Gastroesophageal sphincter (tissue), 3 donors: ENCODE measurements around the gene OTUD1.

Source experiments
- CTCF ChIP-seq, 4 experiments: fragments of 200-600 bp in 2 of 4; fragments of 450-650 bp in 2 of 4; sonication (generic) in 1 of 4; IDR thresholded peaks; one replicate each; pipeline ENCODE4 v1.5.1; 2017 to 2019; ENCODE audit warnings: antibody characterized with exemption in 4 of 4, mild to moderate bottlenecking in 2 of 4, moderate library complexity in 2 of 4
- EP300 ChIP-seq: sonication (generic); formaldehyde crosslinking; IDR thresholded peaks from one replicate; pipeline ENCODE4 v1.6.1; 2017; ENCODE audit warnings: antibody characterized with exemption, mild to moderate bottlenecking
- POLR2A ChIP-seq, 2 donors: fragments of 450-650 bp; IDR thresholded peaks; one replicate each; pipeline ENCODE4 v1.6.1; 2017; ENCODE audit warnings: antibody characterized with exemption in 2 of 2, mild to moderate bottlenecking in 2 of 2, moderate library complexity in 1 of 2

DNA sequence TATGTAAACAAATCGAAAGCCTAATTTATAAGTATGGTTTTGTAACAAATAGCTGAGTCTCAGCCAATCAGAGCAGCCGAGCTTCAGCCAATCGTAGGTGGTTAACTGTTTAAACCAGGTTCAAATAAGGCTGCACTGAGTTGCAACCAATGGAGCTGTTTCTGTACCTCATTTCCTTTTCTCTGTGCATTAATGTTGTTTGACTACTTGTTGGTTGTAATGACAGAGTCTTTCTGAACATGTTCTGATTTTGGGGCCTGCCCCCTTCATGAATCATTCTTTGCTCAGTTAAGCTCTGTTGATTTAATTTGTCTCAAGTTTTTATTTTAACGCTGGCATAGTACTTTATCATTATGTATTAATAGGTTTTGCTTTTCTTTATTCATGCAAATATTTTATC lies 14.6 kb downstream of the OTUD1 start:
- TF ChIP-seq CTCF (IDR thresholded peaks at IDR 0.05) = no peak
- TF ChIP-seq POLR2A (IDR thresholded peaks at IDR 0.05) = no peak
- no peak for TF ChIP-seq EP300
